HG03378 (cell line): Measurements from ENCODE around the gene EXOG.

Experiments used
- ATAC-seq: cut with Tn5 transposase; IDR thresholded peaks from one replicate; pipeline ENCODE4 v1.9.1; 2021; ENCODE audit warnings: mild to moderate bottlenecking, moderate library complexity; ENCODE audit not compliant: unreplicated experiment

EXOG gene

DNA sequence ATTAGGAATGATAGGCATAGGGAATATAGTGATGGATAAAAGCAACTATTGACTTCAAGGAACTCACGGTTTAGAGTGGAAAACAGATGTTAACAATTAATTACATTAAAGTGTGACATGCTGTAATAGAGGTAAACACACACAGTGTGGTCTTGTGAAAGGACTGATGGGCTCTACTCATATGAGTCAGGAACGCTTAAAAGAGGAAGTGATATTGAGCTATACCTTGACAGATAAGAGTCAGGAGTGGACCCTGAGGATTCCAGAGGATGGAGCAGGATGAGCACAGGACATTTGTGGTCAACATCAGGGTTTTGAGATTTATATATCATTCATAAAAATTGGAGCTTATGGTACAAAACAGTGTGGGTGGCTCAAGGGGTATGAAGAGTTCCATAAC lies 11.0 kb downstream of the EXOG start:
- peak; percentile 98 for ATAC-seq

DNA sequence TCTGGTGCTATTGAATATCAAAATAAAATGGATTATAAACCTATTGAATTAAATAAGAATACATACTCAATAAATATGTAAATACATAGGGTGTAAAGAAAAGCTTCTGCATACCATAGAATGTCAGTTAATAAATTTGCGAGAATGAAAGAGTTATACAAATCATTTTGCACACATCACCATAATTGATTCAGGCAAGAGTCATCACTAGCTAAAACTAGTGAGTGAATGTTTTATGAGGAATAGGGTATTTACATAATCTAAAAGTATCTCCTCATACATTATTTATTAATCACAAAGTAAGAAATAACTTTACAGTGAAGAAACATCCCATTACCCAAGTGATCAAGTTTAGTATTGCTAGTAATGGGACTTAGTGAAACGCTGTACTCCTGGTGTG lies 13.6 kb downstream of the EXOG start:
- no peak for ATAC-seq

- no peak for ATAC-seq
These were observed 14.5 kb downstream of the EXOG start for GRCh38 chr3:38510631-38511030.

GRCh38 chr3:38511546-38511945 lies 15.4 kb downstream of the EXOG start:
- no peak for ATAC-seq

DNA sequence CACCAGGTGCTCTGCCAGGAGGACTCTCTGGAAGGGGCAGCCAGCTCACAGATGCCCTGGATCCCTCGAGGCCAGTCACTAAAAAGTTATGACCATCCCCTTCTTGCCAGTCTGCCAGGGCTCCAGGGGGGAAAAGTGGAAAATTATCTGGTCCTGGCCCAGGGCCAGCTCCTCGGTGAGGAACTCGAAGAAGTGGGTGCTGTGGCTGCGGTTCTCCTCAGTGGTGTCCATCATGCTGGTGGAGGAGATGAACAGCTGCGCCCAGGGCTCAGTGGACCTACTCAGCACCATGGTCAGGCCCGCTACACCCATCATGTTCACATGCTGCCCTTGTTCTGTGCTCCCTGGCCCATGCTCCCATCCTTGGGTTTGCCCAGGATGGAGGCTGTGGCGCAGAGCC lies 19.2 kb downstream of the EXOG start:
- no peak for ATAC-seq

- ATAC-seq, result no peak
These were observed 20.5 kb downstream of the EXOG start for GRCh38 chr3:38516669-38517068.

GRCh38 chr3:38519000-38519399 lies 22.9 kb downstream of the EXOG start:
- ATAC-seq, result no peak

DNA sequence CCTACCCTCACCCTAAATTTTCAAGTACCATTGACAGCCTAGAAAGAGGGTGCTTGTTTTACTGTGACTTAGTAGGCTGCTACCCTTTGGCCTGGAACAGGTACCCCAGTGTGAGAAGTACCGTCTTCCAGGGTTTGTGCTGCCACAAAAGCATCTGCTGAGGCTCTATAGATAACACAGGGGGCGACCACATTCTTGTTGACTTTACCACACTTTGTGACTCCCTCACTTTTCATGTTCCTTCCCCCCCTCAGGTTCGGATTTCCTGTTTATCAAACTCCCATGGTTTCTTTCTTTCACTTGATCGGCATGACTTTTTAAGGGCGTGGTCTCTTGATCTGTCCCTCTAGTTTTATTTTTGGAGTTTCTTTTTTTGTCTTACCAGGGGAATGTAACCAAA lies 23.5 kb downstream of the EXOG start:
- no peak for ATAC-seq

GRCh38 chr3:38521391-38521987 lies 25.3 kb downstream of the EXOG start:
- peak; percentile 64 for ATAC-seq

DNA sequence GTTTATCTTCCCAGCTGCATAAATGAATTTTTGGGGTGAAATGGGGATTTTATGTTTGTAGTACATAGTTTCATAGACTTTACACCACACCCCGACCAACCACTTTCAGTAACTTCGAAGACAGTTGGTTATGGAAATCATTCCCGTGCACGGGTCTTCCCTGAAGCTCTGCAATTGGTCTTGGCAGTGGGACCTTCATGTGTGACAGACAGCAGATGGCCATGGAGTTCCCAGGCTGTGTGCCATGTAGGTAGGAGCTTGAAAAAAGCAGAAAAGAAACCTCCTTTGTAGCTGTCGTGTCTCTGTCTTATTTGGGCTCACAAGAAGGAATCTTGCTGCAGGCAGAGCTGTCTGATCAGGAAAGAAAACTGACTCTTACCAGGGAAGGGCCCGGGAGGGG lies 25.9 kb downstream of the EXOG start:
- ATAC-seq, result no peak

DNA sequence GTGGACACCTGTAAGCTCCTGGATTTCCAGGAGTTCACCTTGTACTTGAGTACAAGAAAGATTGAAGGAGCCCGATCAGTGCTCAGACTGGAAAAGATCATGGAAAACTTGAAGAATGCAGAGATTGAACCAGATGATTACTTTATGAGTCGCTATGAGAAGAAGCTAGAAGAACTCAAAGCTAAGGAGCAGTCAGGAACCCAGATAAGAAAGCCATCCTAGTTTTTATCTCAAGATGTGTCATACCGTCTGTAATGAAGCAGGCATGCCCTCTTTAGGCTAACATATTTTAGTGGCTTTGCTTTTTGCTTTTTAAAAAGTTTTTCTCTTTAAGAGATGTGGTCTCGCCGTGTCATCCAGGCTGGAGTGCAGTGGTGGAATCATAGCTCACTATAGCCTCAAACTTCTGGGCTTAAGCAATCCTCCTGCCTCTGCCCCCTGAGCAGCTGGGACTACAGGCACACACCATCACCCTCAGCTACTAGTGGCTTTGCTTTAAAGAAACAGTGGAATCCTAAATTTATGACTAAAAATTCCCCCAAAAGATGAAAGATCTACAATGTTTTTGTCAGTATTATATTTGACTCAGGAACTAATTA lies 28.1 kb downstream of the EXOG start:
- ATAC-seq, result no peak

DNA sequence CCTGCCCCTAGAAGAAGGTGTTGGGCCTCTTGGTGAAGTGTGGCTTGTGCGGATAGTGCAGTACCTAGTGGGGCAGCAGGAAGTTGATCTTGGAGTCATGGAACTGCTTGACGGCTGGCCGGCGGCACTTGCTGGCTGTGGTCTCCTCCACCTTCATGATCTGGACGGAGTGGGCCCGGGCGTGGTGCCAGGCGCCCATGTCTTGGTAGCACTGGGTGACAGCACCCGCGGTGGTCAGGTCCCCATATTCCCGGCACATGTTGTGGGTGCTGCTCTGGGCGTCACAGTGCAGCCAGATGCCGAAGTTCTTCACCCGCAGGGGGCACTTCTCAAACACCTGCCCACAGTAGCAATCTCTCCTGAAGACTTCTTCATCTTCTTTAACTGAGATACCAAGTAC lies 30.7 kb downstream of the EXOG start:
- ATAC-seq, result no peak

- ATAC-seq, result no peak
These were observed 32.3 kb downstream of the EXOG start for GRCh38 chr3:38528457-38528856.

DNA sequence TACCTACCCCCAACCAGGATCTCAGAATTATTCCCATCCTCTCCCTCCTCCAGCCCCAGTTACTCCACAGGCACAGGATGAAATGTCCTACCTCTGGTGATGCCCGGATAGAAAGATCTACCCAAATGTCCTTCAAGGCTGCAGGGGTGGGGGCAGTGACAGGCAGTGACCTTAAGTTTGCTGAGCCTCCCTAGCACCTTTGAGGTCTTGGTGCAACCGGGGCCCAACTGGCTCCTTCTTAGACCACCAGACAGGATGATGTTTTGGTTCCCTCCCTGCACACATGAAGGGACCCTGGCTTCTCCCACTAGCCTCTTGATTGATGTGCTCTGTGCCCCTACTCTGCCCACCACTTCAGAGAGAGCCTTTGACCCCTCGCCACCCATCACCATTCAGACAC lies 36.4 kb downstream of the EXOG start:
- ATAC-seq, result no peak

- ATAC-seq, result no peak
These were observed 37.3 kb downstream of the EXOG start for GRCh38 chr3:38533285-38533976.

- ATAC-seq, result no peak
These were observed 38.0 kb downstream of the EXOG start for GRCh38 chr3:38534180-38534579.

DNA sequence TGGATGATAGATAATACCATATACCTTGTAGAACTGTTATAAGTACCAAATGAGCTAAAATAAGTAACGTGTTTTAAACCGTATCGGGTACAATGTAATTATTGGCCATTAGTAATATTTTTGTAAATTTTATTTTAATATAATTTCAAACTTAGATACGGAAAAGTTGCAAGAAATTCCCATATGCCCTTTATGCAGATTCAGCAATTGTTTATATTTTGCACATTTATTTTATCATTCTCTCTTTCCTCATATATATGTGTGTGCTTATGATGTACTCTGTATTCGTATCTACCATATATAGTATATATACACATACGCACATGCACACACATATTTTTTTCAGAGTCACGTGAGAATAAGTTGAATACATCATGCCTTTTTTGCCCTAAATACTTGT lies 38.5 kb downstream of the EXOG start:
- no peak for ATAC-seq

DNA sequence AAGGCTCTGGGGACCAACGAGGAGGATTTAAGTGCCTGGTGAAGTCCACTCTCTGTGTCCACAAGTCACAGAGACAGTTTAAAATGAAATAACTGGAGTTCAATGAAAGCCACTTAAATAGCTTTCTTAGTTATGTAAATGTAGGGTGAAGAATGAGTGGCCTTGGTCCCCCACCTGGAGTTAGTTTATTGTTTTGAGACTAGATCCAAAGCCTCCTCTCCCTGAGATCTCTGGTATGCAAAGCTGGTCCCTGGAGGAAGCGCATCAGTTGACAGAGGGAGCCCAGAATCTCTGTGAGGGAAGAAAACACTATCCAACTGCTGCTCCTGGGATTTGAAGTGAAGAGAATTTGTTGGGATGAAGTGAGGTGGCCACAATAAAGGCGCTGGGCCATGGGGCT lies 40.5 kb downstream of the EXOG start:
- no peak for ATAC-seq

GRCh38 chr3:38538773-38539353 lies 42.7 kb downstream of the EXOG start:
- ATAC-seq, result no peak

GRCh38 chr3:38541806-38542205 lies 45.7 kb downstream of the EXOG start:
- ATAC-seq, result no peak

GRCh38 chr3:38542401-38543298 lies 46.5 kb downstream of the EXOG start:
- ATAC-seq, result no peak
